GM23338 (cell line): ENCODE measurements around the gene SAMD7. TPM values are rescaled to one million over a fixed set of nuclear protein-coding genes. Genes with fewer than 3 reads are reported as not detected.
A peak's percentile ranks its signal among the peaks of the same experiment; 100 is the strongest.

ENCODE experiments used
- ATAC-seq: fragments of 200-7000 bp; cut with Tn5 transposase; 3 replicates; pipeline ENCODE4 v1.9.1; 2020
- DNase-seq: peaks from one replicate; pipeline ENCODE4 v3.0.0-alpha.2; 2015; ENCODE audit warnings: low spot score
- H2AFZ ChIP-seq: fragments of 200-600 bp; sonication (generic); 2 replicates; pipeline ENCODE4 v1.8.0; 2016; ENCODE audit warnings: antibody characterized with exemption, mild to moderate bottlenecking, moderate library complexity
- H3F3A ChIP-seq: fragments of 200-600 bp; sonication (generic); replicated peaks from 2 replicates; pipeline ENCODE4 v1.8.0; 2017; ENCODE audit warnings: antibody characterized with exemption, mixed run types, low read depth
- H3K27ac ChIP-seq: fragments of 200-600 bp; sonication (generic); 2 replicates; pipeline ENCODE4 v1.6.1; 2016; ENCODE audit warnings: low read depth
- H3K27me3 ChIP-seq: fragments of 200-600 bp; sonication (generic); 2 replicates; pipeline ENCODE4 v1.8.0; 2016; ENCODE audit warnings: mild to moderate bottlenecking, mixed run types, moderate library complexity; ENCODE audit not compliant: insufficient read depth
- H3K36me3 ChIP-seq: fragments of 200-600 bp; sonication (generic); 2 replicates; pipeline ENCODE4 v1.8.0; 2016; ENCODE audit warnings: mild to moderate bottlenecking; ENCODE audit not compliant: insufficient read depth
- H3K4me1 ChIP-seq: fragments of 200-600 bp; sonication (generic); 2 replicates; pipeline ENCODE4 v1.8.0; 2016; ENCODE audit warnings: mild to moderate bottlenecking, moderate library complexity; ENCODE audit not compliant: insufficient read depth
- H3K4me2 ChIP-seq: fragments of 200-600 bp; sonication (generic); 2 replicates; pipeline ENCODE4 v1.7.1; 2017; ENCODE audit warnings: mixed run types
- H3K4me3 ChIP-seq: fragments of 200-600 bp; sonication (generic); 2 replicates; pipeline ENCODE4 v1.6.1; 2016; ENCODE audit warnings: mixed run types
- H3K79me2 ChIP-seq: fragments of 200-600 bp; sonication (generic); replicated peaks from 2 replicates; pipeline ENCODE4 v1.8.0; 2017; ENCODE audit warnings: mild to moderate bottlenecking; ENCODE audit not compliant: insufficient read depth
- H3K9me2 ChIP-seq: fragments of 200-600 bp; sonication (generic); 2 replicates; pipeline ENCODE4 v1.8.0; 2017; ENCODE audit not compliant: insufficient read depth
- H4K20me1 ChIP-seq: fragments of 200-600 bp; sonication (generic); replicated peaks from 2 replicates; pipeline ENCODE4 v1.8.0; 2017; ENCODE audit warnings: mild to moderate bottlenecking; ENCODE audit not compliant: insufficient read depth
- H3K27ac Mint-ChIP-seq: 2 replicates; pipeline ENCODE4 v1.8.0; 2020; ENCODE audit warnings: inconsistent platforms, mild to moderate bottlenecking, moderate library complexity, mixed read lengths
- H3K27me3 Mint-ChIP-seq: 3 replicates; pipeline ENCODE4 v1.8.0; 2022; ENCODE audit warnings: low read depth, mild to moderate bottlenecking, moderate library complexity, mixed read lengths, inconsistent platforms; ENCODE audit not compliant: insufficient read depth, poor library complexity
- H3K36me3 Mint-ChIP-seq: 3 replicates; pipeline ENCODE4 v1.8.0; 2021; ENCODE audit warnings: low read depth, mild to moderate bottlenecking, inconsistent platforms, moderate library complexity, mixed read lengths
- H3K4me1 Mint-ChIP-seq: 3 replicates; pipeline ENCODE4 v1.8.0; 2020; ENCODE audit warnings: mild to moderate bottlenecking, inconsistent platforms, mixed read lengths
- H3K4me3 Mint-ChIP-seq: 3 replicates; pipeline ENCODE4 v1.8.0; 2021; ENCODE audit warnings: moderate library complexity, mild to moderate bottlenecking, inconsistent platforms, mixed read lengths
- H3K9me3 Mint-ChIP-seq: 3 replicates; pipeline ENCODE4 v1.8.0; 2020; ENCODE audit warnings: moderate library complexity, mild to moderate bottlenecking, inconsistent platforms, mixed read lengths
- CREB1 ChIP-seq: fragments of 250-450 bp; sonication (Bioruptor Pico); IDR thresholded peaks from 2 replicates; pipeline ENCODE4 v1.5.0; 2020; ENCODE audit warnings: low read depth, mild to moderate bottlenecking, moderate library complexity
- CTCF ChIP-seq, 2 experiments: fragments of 200-600 bp in 1 of 2; sonication (generic) in 1 of 2; conservative IDR thresholded peaks; 2 replicates each; pipeline versions ENCODE4 v1.5.1 to v1.6.1; 2016 to 2017; ENCODE audit warnings: antibody characterized with exemption in 2 of 2, low read depth in 2 of 2, mild to moderate bottlenecking in 2 of 2, moderate library complexity in 1 of 2
- ETS1 ChIP-seq: IDR thresholded peaks from 2 replicates; pipeline ENCODE4 v1.6.1; 2016; ENCODE audit warnings: antibody characterized with exemption
- EZH2phosphoT487 ChIP-seq: fragments of 200-600 bp; sonication (generic); IDR thresholded peaks from one replicate; pipeline ENCODE4 v1.8.1; 2018; ENCODE audit warnings: antibody characterized with exemption; ENCODE audit not compliant: unreplicated experiment
- JUNB ChIP-seq: IDR thresholded peaks from one replicate; pipeline ENCODE4 v1.6.1; 2016; ENCODE audit warnings: antibody characterized with exemption; ENCODE audit not compliant: unreplicated experiment
- NANOG ChIP-seq: IDR thresholded peaks from 2 replicates; pipeline ENCODE4 v1.6.1; 2016; ENCODE audit warnings: antibody characterized with exemption, borderline replicate concordance
- ZNF114 ChIP-seq: fragments of 250-450 bp; sonication (Bioruptor Pico); IDR thresholded peaks from 2 replicates; pipeline ENCODE4 v1.5.0; 2020; ENCODE audit warnings: mild to moderate bottlenecking, moderate library complexity
- ZNF331 ChIP-seq: fragments of 250-450 bp; sonication (Bioruptor Pico); IDR thresholded peaks from 2 replicates; pipeline ENCODE4 v1.5.0; 2020; ENCODE audit warnings: low read depth, mild to moderate bottlenecking, moderate library complexity
- polyA plus RNA-seq: library from polyadenylated mRNA; unstranded; fragments of >200 nt; fragmentation: Nextera tagmentation; extraction: Ambion mirVana; gene quantifications from 2 replicates; pipeline ENCODE4 v1.2.1, GENCODE V29; 2016
- total RNA-seq: library from RNA; depleted of rRNA; stranded (reverse); fragments of >200 nt; shearing (Covaris generic); gene quantifications from 2 replicates; pipeline ENCODE4 v1.2.3, GENCODE V29; 2014
- TF ChIP-seq, protein P1 (sequence below): fragments of 250-450 bp; sonication (Bioruptor Pico); IDR thresholded peaks from 2 replicates; pipeline ENCODE4 v1.5.0; 2020; ENCODE audit warnings: mild to moderate bottlenecking, moderate library complexity

Gene SAMD7
- total and polyA plus RNA-seq, 2 experiments from 2014 or later: not detected

DNA sequence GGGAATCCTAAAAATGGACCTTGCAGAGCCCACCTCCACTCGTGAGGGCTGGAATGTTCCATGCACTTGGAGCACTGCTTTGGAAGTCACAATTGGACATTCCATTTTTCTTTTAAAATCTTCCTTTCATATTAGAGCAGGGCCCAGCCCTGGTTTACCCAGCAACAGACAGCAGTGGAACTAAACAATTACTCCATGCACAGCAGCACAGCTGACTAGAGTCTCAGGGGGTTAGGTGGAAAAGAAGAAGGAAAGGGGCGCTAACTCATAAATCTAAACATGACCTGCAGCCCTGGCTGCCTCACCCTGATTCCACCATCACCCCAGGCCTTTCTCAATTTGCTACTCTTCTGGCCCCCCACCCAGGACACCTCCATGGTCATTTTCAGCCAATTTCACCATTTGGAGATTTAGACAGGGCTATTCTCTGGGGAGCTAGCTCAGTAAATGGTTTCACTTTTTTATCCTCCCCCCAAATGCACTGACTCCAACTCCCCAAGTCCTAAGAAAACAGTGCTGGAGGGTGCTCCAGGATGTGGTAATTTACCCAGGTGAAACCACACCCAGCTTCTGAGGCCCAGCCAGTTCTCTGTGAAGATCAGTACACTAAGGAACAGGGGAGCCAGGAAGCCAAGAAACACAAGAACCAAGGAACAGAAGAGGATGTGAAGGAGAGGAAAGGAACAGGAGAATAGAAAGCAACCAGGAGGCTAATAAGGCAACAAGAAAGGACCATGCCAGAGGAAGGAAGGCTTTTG lies 40.1 kb upstream of the SAMD7 start:
- Histone ChIP-seq H3F3A (no peaks in the 10 kb centered on the region), H3K9me2 (no peaks in the 10 kb centered on the region), H3K27ac (no peak overlapping the region), H3K4me2 (no peak overlapping the region), H3K4me1 (peaks cover 14% of the 10 kb centered on the region), H3K4me3 (no peak overlapping the region), H3K27me3 (no peaks in the 10 kb centered on the region), H3K36me3 (no peaks in the 10 kb centered on the region), H2AFZ (peak overlapping the region; percentile 90), H4K20me1 (no peaks in the 10 kb centered on the region), H3K79me2 (no peaks in the 10 kb centered on the region)
- Mint-ChIP-seq H3K9me3 (0 out of 3 replicates have a peak, but pooled peaks cover 6% of the 10 kb centered on the region), H3K4me1 (peaks cover 13% of the 10 kb centered on the region), H3K27me3 (peaks cover 5% of the 10 kb centered on the region), H3K36me3 (peaks cover 3% of the 10 kb centered on the region; the same call in 1 of the 3 replicates), H3K4me3 (no peak overlapping the region), H3K27ac (no peak overlapping the region)
- ATAC-seq (no peak), DNase-seq (no peak)
- TF ChIP-seq, protein P1, sequence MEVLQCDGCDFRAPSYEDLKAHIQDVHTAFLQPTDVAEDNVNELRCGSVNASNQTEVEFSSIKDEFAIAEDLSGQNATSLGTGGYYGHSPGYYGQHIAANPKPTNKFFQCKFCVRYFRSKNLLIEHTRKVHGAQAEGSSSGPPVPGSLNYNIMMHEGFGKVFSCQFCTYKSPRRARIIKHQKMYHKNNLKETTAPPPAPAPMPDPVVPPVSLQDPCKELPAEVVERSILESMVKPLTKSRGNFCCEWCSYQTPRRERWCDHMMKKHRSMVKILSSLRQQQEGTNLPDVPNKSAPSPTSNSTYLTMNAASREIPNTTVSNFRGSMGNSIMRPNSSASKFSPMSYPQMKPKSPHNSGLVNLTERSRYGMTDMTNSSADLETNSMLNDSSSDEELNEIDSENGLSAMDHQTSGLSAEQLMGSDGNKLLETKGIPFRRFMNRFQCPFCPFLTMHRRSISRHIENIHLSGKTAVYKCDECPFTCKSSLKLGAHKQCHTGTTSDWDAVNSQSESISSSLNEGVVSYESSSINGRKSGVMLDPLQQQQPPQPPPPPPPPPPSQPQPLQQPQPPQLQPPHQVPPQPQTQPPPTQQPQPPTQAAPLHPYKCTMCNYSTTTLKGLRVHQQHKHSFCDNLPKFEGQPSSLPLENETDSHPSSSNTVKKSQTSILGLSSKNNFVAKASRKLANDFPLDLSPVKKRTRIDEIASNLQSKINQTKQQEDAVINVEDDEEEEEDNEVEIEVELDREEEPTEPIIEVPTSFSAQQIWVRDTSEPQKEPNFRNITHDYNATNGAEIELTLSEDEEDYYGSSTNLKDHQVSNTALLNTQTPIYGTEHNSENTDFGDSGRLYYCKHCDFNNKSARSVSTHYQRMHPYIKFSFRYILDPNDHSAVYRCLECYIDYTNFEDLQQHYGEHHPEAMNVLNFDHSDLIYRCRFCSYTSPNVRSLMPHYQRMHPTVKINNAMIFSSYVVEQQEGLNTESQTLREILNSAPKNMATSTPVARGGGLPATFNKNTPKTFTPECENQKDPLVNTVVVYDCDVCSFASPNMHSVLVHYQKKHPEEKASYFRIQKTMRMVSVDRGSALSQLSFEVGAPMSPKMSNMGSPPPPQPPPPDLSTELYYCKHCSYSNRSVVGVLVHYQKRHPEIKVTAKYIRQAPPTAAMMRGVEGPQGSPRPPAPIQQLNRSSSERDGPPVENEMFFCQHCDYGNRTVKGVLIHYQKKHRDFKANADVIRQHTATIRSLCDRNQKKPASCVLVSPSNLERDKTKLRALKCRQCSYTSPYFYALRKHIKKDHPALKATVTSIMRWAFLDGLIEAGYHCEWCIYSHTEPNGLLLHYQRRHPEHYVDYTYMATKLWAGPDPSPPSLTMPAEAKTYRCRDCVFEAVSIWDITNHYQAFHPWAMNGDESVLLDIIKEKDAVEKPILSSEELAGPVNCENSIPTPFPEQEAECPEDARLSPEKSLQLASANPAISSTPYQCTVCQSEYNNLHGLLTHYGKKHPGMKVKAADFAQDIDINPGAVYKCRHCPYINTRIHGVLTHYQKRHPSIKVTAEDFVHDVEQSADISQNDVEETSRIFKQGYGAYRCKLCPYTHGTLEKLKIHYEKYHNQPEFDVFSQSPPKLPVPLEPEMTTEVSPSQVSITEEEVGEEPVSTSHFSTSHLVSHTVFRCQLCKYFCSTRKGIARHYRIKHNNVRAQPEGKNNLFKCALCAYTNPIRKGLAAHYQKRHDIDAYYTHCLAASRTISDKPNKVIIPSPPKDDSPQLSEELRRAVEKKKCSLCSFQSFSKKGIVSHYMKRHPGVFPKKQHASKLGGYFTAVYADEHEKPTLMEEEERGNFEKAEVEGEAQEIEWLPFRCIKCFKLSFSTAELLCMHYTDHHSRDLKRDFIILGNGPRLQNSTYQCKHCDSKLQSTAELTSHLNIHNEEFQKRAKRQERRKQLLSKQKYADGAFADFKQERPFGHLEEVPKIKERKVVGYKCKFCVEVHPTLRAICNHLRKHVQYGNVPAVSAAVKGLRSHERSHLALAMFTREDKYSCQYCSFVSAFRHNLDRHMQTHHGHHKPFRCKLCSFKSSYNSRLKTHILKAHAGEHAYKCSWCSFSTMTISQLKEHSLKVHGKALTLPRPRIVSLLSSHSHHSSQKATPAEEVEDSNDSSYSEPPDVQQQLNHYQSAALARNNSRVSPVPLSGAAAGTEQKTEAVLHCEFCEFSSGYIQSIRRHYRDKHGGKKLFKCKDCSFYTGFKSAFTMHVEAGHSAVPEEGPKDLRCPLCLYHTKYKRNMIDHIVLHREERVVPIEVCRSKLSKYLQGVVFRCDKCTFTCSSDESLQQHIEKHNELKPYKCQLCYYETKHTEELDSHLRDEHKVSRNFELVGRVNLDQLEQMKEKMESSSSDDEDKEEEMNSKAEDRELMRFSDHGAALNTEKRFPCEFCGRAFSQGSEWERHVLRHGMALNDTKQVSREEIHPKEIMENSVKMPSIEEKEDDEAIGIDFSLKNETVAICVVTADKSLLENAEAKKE: no peak

- Histone ChIP-seq H3K79me2 (no peaks in the 10 kb centered on the region), H3F3A (no peaks in the 10 kb centered on the region), H3K4me1 (no peaks in the 10 kb centered on the region), H4K20me1 (no peaks in the 10 kb centered on the region), H2AFZ (no peak overlapping the region), H3K4me2 (no peak overlapping the region), H3K4me3 (no peak overlapping the region), H3K36me3 (no peaks in the 10 kb centered on the region), H3K27me3 (no peaks in the 10 kb centered on the region), H3K9me2 (no peaks in the 10 kb centered on the region), H3K27ac (no peak overlapping the region)
- DNase-seq: no peak
- no peak for ATAC-seq
- no peak overlapping the region for H3K27ac Mint-ChIP-seq
- H3K4me1 Mint-ChIP-seq: no peaks in the 10 kb centered on the region
- no peak overlapping the region for H3K4me3 Mint-ChIP-seq
- H3K9me3 Mint-ChIP-seq: 0 out of 3 replicates have a peak, but pooled peaks cover 6% of the 10 kb centered on the region
- peaks cover 3% of the 10 kb centered on the region; the same call in 1 of the 3 replicates for H3K36me3 Mint-ChIP-seq
- peaks cover 2% of the 10 kb centered on the region for H3K27me3 Mint-ChIP-seq
- TF ChIP-seq EZH2phosphoT487 (no peak), NANOG (no peak), JUNB (no peak), CTCF (conservative IDR thresholded peaks at IDR 0.05; ENCODE audit: low read depth in 2 of 2) (no peak), CREB1 (CRISPR knock-in tag) (no peak), ETS1 (no peak), ZNF331 (CRISPR knock-in tag) (no peak), ZNF114 (no peak)
These were observed 32.3 kb upstream of the SAMD7 start for GRCh38 chr3:169879013-169879557.
